ENCODE data around the gene DEFB127.
"Not testable (repeated sequence)": the region's sequence is repeated elsewhere in the genome, so short reads cannot be mapped to it uniquely, and the experiment has no call there.

DEFB127 gene

GRCh38 chr20:157154-157553 is at the start of gene DEFB127:
Gene DEFB127 (plus strand): TSS chr20:157454. CDS start chr20:157545, 91 bp downstream.
- no peak for DNase-seq

GRCh38 chr20:112396-112795 is 44.9 kb upstream of the DEFB127 start:
- DNase-seq: no peak

GRCh38 chr20:117518-117917 is 39.7 kb upstream of the DEFB127 start:
- DNase-seq: no peak

DNA sequence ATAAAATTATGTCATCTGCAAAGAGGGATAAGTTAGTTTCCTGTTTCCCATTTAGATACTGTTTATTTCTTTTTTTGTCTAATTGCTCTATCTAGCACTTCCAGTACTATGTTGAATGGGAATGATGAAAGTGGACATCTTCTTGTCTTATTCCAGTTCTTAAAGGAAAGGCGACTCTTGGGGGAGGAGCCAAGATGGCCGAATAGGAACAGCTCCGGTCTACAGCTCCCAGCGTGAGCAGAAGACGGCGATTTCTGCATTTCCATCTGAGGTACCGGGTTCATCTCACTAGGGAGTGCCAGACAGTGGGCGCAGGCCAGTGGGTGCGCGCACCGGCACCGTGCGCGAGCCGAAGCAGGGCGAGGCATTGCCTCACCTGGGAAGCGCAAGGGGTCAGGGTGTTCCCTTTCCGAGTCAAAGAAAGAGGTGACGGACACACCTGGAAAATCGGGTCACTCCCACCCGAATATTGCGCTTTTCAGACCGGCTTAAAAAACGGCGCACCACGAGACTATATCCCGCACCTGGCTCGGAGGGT is 27.4 kb upstream of the DEFB127 start:
- not testable (repeated sequence) for DNase-seq

DNA sequence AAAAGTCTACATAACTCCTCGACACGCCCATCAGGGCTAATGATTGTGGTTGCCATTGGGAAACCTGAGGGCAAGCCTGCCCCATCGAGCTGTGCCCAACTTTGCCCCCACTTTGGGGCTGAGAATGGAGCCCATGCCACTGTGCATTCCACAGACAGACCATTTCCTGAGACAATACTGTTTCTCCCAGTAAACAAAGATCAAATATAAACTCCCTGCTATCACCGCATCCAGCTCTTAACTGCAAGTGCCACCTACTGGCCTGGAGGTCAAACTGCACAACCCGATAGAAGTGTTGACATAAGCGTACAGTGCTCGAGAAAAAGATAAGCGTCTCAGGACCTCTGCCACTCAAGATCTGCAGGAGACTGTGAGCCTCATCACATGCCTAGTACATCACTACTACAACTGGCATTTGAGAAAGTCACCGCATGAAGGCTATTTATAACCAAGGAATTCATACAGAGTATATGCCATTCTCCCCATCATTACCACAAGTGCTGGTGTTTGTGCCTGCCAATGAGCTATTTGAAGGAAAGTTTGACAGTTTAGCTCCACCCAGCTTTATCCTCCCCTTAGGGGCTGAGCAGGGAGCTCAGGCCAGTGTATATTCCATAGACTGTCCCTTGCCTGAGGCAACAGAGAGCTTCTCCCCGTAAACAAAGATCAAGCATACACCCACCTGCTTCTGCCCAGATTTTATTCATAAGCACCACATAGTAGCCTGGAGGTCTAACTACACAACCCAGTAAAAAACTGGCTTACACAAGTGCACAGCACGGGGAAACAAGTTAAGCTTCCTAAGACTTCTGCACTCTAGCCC is 19.4 kb upstream of the DEFB127 start:
- peak; percentile 23 for DNase-seq

DNA sequence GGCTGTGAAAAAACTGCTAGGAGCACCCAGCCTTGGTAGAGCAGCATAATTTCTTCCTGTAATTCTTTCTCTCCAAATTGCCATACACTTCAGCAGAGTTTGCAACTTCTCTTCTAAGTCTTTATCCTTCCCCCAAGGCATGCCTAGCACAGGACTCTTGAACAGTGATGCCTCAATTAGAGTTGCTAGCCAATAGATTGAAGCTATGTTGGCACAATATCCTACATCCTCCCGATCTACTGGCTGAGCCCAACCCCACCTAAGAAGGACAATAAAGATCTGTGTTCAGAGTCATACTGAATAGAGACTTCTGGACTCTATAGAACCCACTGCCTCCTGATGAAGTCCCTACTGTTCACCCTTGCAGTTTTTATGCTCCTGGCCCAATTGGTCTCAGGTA is 15.0 kb upstream of the DEFB127 start, which contains the start of gene DEFB126:
DEFB126 (plus strand) TSS at position 301 of the 400 bp plus-strand sequence; CDS start at position 340, 39 bp downstream.
- no peak for DNase-seq

- no peak for DNase-seq
Measured at GRCh38 chr20:145877-146276, 11.4 kb upstream of the DEFB127 start.

DNA sequence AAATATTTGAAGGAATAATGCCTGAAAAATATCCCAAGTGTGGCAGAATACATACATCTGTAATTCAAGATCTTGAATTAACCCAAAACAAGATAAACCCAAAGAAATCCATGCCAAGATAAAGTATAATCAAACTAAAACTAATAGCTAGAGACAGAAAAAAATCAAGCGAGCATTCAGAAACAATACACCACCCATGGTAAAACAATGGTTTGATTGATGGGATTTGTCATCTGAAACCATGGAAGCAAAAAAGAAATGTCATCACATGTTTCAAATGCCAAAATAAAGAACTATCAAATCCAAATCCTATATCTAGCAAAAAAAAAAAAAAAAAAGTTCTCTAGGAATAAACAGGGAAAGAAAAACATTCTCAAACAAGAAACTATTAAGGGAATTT is 5.1 kb upstream of the DEFB127 start:
- DNase-seq: no peak

GRCh38 chr20:164618-165017 is 7.4 kb downstream of the DEFB127 start:
- no peak for DNase-seq

DNA sequence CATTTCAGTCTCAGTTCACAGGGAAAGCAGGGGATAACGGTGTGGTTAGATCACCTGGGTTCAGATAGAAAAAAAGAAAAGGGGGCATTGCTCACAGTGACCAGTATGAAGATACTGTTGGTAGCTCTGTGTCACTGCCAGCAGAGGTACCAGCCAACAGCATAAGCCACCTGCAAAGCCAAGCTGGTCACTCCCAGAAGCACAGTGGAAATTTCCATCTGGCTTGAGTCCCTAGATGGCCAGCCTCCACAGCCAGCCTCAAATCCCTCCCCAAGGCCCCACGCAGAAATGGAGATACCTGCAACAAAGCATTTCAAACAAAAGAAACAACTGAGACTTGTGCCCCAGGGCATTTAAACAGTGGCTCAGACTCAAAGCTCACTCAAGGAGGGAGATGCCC is 11.6 kb downstream of the DEFB127 start:
- no peak for DNase-seq

DNA sequence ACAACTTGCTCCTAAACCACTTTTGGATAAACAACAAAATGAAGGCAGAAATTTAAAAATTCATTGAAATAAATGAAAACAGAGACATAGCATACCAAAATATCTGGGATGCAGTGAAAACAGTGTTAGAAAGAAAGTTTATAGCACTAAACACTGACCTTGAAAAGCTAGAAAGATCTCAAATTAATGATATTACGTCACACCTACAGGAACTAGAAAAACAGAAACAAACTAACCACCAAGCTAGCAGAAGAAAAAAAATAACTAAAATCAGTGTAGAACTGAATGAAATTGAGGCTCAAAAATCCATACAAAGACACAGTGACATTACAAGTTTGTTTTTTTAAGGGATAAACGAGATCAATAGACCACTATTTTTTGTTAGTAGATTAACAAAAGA is 27.0 kb downstream of the DEFB127 start:
- DNase-seq: no peak

- DNase-seq: no peak
Measured at GRCh38 chr20:187733-188132, 30.5 kb downstream of the DEFB127 start.

GRCh38 chr20:189611-190010 is 32.4 kb downstream of the DEFB127 start, which contains the start of gene DEFB128:
Gene DEFB128 (minus strand): TSS chr20:189711. CDS start chr20:189623, 88 bp downstream.
- no peak for DNase-seq

- DNase-seq: no peak
Measured at GRCh38 chr20:198225-198624, 41.0 kb downstream of the DEFB127 start.

DNA sequence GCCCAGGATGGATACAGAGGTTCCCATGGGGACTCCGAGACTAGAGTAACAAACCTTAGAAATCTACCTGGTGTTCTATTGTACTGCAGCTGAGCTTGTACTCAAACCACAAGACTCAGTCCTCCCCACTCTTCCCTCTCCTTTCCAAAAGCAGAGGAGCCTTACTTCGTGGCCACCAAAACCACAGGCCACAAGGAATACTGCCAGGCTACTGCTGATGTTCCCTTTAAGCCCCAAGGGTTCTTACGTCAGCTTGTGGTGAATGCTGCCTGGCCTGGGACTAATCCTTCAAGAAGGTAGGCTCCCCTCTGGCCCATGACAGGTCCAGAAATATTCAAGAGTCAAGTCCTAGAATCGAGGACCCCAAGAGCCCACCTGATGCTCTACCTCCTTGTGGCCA is 42.7 kb downstream of the DEFB127 start:
- DNase-seq: no peak

DNA sequence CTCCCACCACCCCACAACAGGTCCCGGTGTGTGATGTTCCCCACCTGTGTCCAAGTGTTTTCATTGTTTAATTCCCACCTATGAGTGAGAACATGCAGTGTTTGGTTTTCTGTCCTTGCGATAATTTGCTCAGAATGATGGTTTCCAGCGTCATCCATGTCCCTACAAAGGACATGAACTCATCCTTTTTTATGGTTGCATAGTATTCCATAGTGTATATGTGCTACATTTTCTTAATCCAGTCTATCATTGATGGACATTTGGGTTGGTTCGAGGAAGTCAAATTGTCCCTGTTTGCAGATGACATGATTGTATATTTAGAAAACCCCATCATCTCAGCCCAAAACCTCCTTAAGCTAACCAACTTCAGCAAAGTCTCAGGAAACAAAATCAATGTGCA is 46.4 kb downstream of the DEFB127 start:
- DNase-seq: not testable (repeated sequence)
